HL-60 (cell line): ENCODE data around the gene TESK2.
"Not testable (repeated sequence)": the region's sequence is repeated elsewhere in the genome, so short reads cannot be mapped to it uniquely, and the experiment has no call there.

Source experiments
- CTCF ChIP-seq: IDR thresholded peaks from one replicate; pipeline ENCODE4 v1.5.1; 2011; ENCODE audit warnings: low read length, control low read depth, inconsistent platforms; ENCODE audit not compliant: insufficient read depth
- GABPA ChIP-seq: IDR thresholded peaks from 2 replicates; pipeline ENCODE4 v1.6.1; 2012; ENCODE audit warnings: low read depth
- POLR2AphosphoS5 ChIP-seq: IDR thresholded peaks from 2 replicates; pipeline ENCODE4 v1.6.1; 2012; ENCODE audit warnings: low read depth
- REST ChIP-seq: IDR thresholded peaks from 2 replicates; pipeline ENCODE4 v1.6.1; 2012; ENCODE audit warnings: low read depth; ENCODE audit not compliant: insufficient replicate concordance

- TF ChIP-seq CTCF, POLR2AphosphoS5, GABPA, REST: not testable (repeated sequence)
Measured at GRCh38 chr1:45360981-45361380, 130.0 kb downstream of the TESK2 start.
